Measurements from ENCODE around the gene OR6X1. TPM values are rescaled to one million over a fixed set of nuclear protein-coding genes. Genes with fewer than 3 reads are reported as not detected.

OR6X1 gene
- total RNA-seq, 1 donor from 2014 or later = not detected

GRCh38 chr11:123798079-123798478 is 43.8 kb upstream of the OR6X1 start:
- Mint-ChIP-seq H3K36me3 (ENCODE audit: low read depth) (no peaks in the 10 kb centered on the region), H3K4me3 (ENCODE audit: unreplicated experiment) (no peak overlapping the region), H3K27me3 (ENCODE audit: low read depth) (peaks cover 7% of the 10 kb centered on the region), H3K9me3 (ENCODE audit: low read depth) (no peaks in the 10 kb centered on the region), H3K4me1 (ENCODE audit: low read depth) (no peaks in the 10 kb centered on the region), H3K27ac (ENCODE audit: unreplicated experiment) (no peak overlapping the region)
- no peak for DNase-seq (ENCODE audit: low spot score)
- no peak for TF ChIP-seq CTCF (IDR thresholded peaks at IDR 0.05)

GRCh38 chr11:123797541-123797940 is 43.2 kb upstream of the OR6X1 start:
- Mint-ChIP-seq H3K36me3 (ENCODE audit: low read depth) (no peaks in the 10 kb centered on the region), H3K27ac (ENCODE audit: unreplicated experiment) (no peak overlapping the region), H3K9me3 (ENCODE audit: low read depth) (no peaks in the 10 kb centered on the region), H3K27me3 (ENCODE audit: low read depth) (peaks cover 4% of the 10 kb centered on the region), H3K4me1 (ENCODE audit: low read depth) (no peaks in the 10 kb centered on the region), H3K4me3 (ENCODE audit: unreplicated experiment) (no peak overlapping the region)
- no peak for DNase-seq (ENCODE audit: low spot score)
- TF ChIP-seq CTCF (IDR thresholded peaks at IDR 0.05) = no peak

- peaks cover 2% of the 10 kb centered on the region for H3K9me3 Mint-ChIP-seq (ENCODE audit: low read depth)
- TF ChIP-seq CTCF (IDR thresholded peaks at IDR 0.05) = no peak
- H3K4me1 Mint-ChIP-seq (ENCODE audit: low read depth) = no peaks in the 10 kb centered on the region
- H3K27me3 Mint-ChIP-seq (ENCODE audit: low read depth) = peaks cover 4% of the 10 kb centered on the region
- H3K36me3 Mint-ChIP-seq (ENCODE audit: low read depth) = no peaks in the 10 kb centered on the region
- H3K4me3 Mint-ChIP-seq (ENCODE audit: unreplicated experiment) = no peak overlapping the region
- DNase-seq (ENCODE audit: low spot score) = no peak
- no peak overlapping the region for H3K27ac Mint-ChIP-seq (ENCODE audit: unreplicated experiment)
Measured at GRCh38 chr11:123797114-123797513, 42.8 kb upstream of the OR6X1 start.

GRCh38 chr11:123796226-123796625 is 41.9 kb upstream of the OR6X1 start:
- DNase-seq (ENCODE audit: low spot score) = no peak
- H3K27ac Mint-ChIP-seq (ENCODE audit: unreplicated experiment) = no peak overlapping the region
- no peaks in the 10 kb centered on the region for H3K36me3 Mint-ChIP-seq (ENCODE audit: low read depth)
- H3K4me1 Mint-ChIP-seq (ENCODE audit: low read depth) = no peaks in the 10 kb centered on the region
- peaks cover 2% of the 10 kb centered on the region for H3K9me3 Mint-ChIP-seq (ENCODE audit: low read depth)
- no peak overlapping the region for H3K4me3 Mint-ChIP-seq (ENCODE audit: unreplicated experiment)
- H3K27me3 Mint-ChIP-seq (ENCODE audit: low read depth) = peaks cover 4% of the 10 kb centered on the region
- no peak for TF ChIP-seq CTCF (IDR thresholded peaks at IDR 0.05)

- no peaks in the 10 kb centered on the region for H3K9me3 Mint-ChIP-seq (ENCODE audit: low read depth)
- no peak for DNase-seq (ENCODE audit: low spot score)
- H3K4me1 Mint-ChIP-seq (ENCODE audit: low read depth) = no peaks in the 10 kb centered on the region
- no peak overlapping the region for H3K27ac Mint-ChIP-seq (ENCODE audit: unreplicated experiment)
- H3K4me3 Mint-ChIP-seq (ENCODE audit: unreplicated experiment) = no peak overlapping the region
- peaks cover 8% of the 10 kb centered on the region for H3K27me3 Mint-ChIP-seq (ENCODE audit: low read depth)
- H3K36me3 Mint-ChIP-seq (ENCODE audit: low read depth) = no peaks in the 10 kb centered on the region
- no peak for TF ChIP-seq CTCF (IDR thresholded peaks at IDR 0.05)
Measured at GRCh38 chr11:123783536-123783935, 29.2 kb upstream of the OR6X1 start.

Data from chondrocyte (in vitro differentiated cells).